Esophagus muscularis mucosa (tissue), 4 donors: ENCODE measurements around the gene GLG1.

Experiments used
- EP300 ChIP-seq: sonication (generic); formaldehyde crosslinking; IDR thresholded peaks from one replicate; pipeline ENCODE4 v1.6.1; 2017; ENCODE audit warnings: antibody characterized with exemption
- POLR2A ChIP-seq: fragments of 450-650 bp; IDR thresholded peaks from one replicate; pipeline ENCODE4 v1.6.1; 2017; ENCODE audit warnings: antibody characterized with exemption, moderate library complexity, mild to moderate bottlenecking, low read depth
- POLR2AphosphoS5 ChIP-seq, 2 donors: sonication (generic); formaldehyde crosslinking; IDR thresholded peaks; one replicate each; pipeline ENCODE4 v1.6.1; 2017; ENCODE audit warnings: antibody characterized with exemption in 2 of 2
- TF ChIP-seq, protein P1 (sequence below), 3 experiments: fragments of 200-600 bp in 2 of 3; fragments of 450-650 bp in 1 of 3; sonication (generic) in 2 of 3; IDR thresholded peaks; one replicate each; pipeline ENCODE4 v1.5.1; 2017 to 2019; ENCODE audit warnings: antibody characterized with exemption in 3 of 3, mild to moderate bottlenecking in 2 of 3, moderate library complexity in 1 of 3

DNA sequence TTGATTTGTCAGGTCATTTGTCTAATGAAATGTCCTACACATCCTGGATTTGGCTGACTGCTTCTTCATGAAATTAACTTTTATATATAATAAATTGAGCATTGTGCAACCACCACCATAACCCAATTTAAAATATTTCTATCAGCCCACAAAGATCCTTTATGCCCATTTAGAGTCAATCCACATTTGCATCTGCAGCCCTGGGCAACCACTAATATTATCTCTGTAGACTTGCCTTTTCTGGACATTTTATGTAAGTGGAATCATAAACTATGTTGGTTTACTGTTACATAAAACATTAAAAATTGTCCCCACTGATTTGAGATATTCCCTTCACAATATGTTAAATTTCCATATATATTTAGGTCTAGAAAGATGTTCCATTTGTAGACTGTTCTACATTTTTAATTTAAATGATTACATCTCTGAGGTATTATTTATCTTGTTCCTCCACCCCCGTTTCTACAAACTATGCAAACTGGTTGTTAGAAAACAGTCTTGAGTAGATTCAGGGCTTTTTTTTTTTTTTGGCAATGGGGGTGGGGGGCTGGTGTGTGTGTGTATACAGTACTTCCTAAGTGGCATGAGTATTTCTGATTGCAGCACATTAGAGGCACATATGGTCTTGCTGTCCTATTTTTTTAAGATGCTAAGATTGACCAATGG is 43.1 kb upstream of the GLG1 start:
- TF ChIP-seq, protein P1, sequence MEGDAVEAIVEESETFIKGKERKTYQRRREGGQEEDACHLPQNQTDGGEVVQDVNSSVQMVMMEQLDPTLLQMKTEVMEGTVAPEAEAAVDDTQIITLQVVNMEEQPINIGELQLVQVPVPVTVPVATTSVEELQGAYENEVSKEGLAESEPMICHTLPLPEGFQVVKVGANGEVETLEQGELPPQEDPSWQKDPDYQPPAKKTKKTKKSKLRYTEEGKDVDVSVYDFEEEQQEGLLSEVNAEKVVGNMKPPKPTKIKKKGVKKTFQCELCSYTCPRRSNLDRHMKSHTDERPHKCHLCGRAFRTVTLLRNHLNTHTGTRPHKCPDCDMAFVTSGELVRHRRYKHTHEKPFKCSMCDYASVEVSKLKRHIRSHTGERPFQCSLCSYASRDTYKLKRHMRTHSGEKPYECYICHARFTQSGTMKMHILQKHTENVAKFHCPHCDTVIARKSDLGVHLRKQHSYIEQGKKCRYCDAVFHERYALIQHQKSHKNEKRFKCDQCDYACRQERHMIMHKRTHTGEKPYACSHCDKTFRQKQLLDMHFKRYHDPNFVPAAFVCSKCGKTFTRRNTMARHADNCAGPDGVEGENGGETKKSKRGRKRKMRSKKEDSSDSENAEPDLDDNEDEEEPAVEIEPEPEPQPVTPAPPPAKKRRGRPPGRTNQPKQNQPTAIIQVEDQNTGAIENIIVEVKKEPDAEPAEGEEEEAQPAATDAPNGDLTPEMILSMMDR (IDR thresholded peaks at IDR 0.05), result no peak
- TF ChIP-seq POLR2AphosphoS5 (IDR thresholded peaks at IDR 0.05), result no peak
- TF ChIP-seq EP300, result no peak
- TF ChIP-seq POLR2A, result no peak
